ENCODE data around the gene BTN3A1.
A peak's percentile ranks its signal among the peaks of the same experiment; 100 is the strongest.

Gene BTN3A1

GRCh38 chr6:26455357-26455970, 53.4 kb downstream of the BTN3A1 start:
- Histone ChIP-seq H3K27ac (ENCODE audit: extremely low read depth, low read depth, low read length) (no peak overlapping the region), H3K4me1 (ENCODE audit: control insufficient read depth, insufficient read depth, low read length) (no peaks in the 10 kb centered on the region), H3K4me3 (ENCODE audit: low read depth, low read length) (no peak overlapping the region), H3K36me3 (ENCODE audit: control insufficient read depth in 2 of 2, insufficient read depth in 1 of 2, low read length in 2 of 2) (peaks cover 8 to 16% of the 10 kb centered on the region in 2 experiments), H3K9me3 (ENCODE audit: control insufficient read depth, insufficient read depth, low read depth, low read length) (no peaks in the 10 kb centered on the region)
- ChIA-PET POLR2A (interaction anchor here (0.7 kb wide), 1 partner anchor 17 kb away, joined by 3 read pairs; no protein-coding TSS in a partner anchor), CTCF (no interaction called here)
- TF ChIP-seq ZBTB17 (tag by site-specific recombination; IDR thresholded peaks at IDR 0.05) (peak; percentile 63), ZNF423 (tag by site-specific recombination; IDR thresholded peaks at IDR 0.05) (no peak)

GRCh38 chr6:26457264-26457805, 55.3 kb downstream of the BTN3A1 start:
- Histone ChIP-seq H3K27ac (ENCODE audit: extremely low read depth, low read depth, low read length) (peak overlapping the region; percentile 73; the same call in 1 of the 2 replicates), H3K4me3 (ENCODE audit: low read depth, low read length) (no peak overlapping the region), H3K9me3 (ENCODE audit: control insufficient read depth, insufficient read depth, low read depth, low read length) (no peaks in the 10 kb centered on the region), H3K36me3 (ENCODE audit: control insufficient read depth in 2 of 2, insufficient read depth in 1 of 2, low read length in 2 of 2) (peaks cover 22 to 32% of the 10 kb centered on the region in 2 experiments), H3K4me1 (ENCODE audit: control insufficient read depth, insufficient read depth, low read length) (no peaks in the 10 kb centered on the region)
- TF ChIP-seq ZNF544 (tag by site-specific recombination; IDR thresholded peaks at IDR 0.05) (no peak), ZNF623 (tag by site-specific recombination; IDR thresholded peaks at IDR 0.05) (no peak), PRDM1 (tag by site-specific recombination; IDR thresholded peaks at IDR 0.05) (peak; percentile 75), BCL6B (tag by site-specific recombination; IDR thresholded peaks at IDR 0.05) (peak; percentile 73; the same call in 1 of the 2 replicates), ZNF596 (tag by site-specific recombination; IDR thresholded peaks at IDR 0.05) (peak; percentile 78), ZNF341 (tag by site-specific recombination; IDR thresholded peaks at IDR 0.05; ENCODE audit: low read depth) (peak; percentile 62), EGR2 (tag by site-specific recombination; IDR thresholded peaks at IDR 0.05; ENCODE audit: low read depth) (0 out of 2 replicates have a peak, but pooled peaks have one; percentile 8), GLIS2 (tag by site-specific recombination; IDR thresholded peaks at IDR 0.05) (peak; percentile 58; the same call in 1 of the 2 replicates), ZNF114 (tag by site-specific recombination; IDR thresholded peaks at IDR 0.05) (no peak)
- ChIA-PET CTCF (interaction anchor here (0.5 kb wide), 1 partner anchor 42 kb away, joined by 4 read pairs; no protein-coding TSS in a partner anchor), POLR2A (interaction anchor here (1.3 kb wide), 1 partner anchor 17 kb away, joined by 6 read pairs; no protein-coding TSS in a partner anchor)

- peak within 1 kb of the TSS; percentile 73 for H3K27ac ChIP-seq (ENCODE audit: extremely low read depth, low read depth, low read length)
- ChIA-PET CTCF (interaction anchor here (0.5 to 0.7 kb wide), 2 partner anchors 34 to 42 kb away, joined by 3 to 4 read pairs; no protein-coding TSS in a partner anchor), POLR2A (interaction anchor here (1.3 kb wide), 1 partner anchor 16 kb away, joined by 6 read pairs; no protein-coding TSS in a partner anchor)
- H3K4me3 ChIP-seq (ENCODE audit: low read depth, low read length): peak within 1 kb of the TSS; percentile 72
- peaks cover 22 to 39% of the 10 kb centered on the region in 2 experiments for H3K36me3 ChIP-seq (ENCODE audit: control insufficient read depth in 2 of 2, insufficient read depth in 1 of 2, low read length in 2 of 2)
- H3K9me3 ChIP-seq (ENCODE audit: control insufficient read depth, insufficient read depth, low read depth, low read length): no peaks in the 10 kb centered on the region
- no peaks in the 10 kb centered on the region for H3K4me1 ChIP-seq (ENCODE audit: control insufficient read depth, insufficient read depth, low read length)
- peak; percentile 26; the same call in 1 of the 2 replicates for TF ChIP-seq ZXDB (tag by site-specific recombination; IDR thresholded peaks at IDR 0.05)
- peak; percentile 29; the same call in 1 of the 2 replicates for TF ChIP-seq ZBTB17 (tag by site-specific recombination; IDR thresholded peaks at IDR 0.05)
- TF ChIP-seq GLIS2 (tag by site-specific recombination; IDR thresholded peaks at IDR 0.05): peak; percentile 61
- no peak for TF ChIP-seq ZNF580 (tag by site-specific recombination; IDR thresholded peaks at IDR 0.05)
- peak; percentile 41; the same call in 1 of the 2 replicates for TF ChIP-seq WT1 (tag by site-specific recombination; IDR thresholded peaks at IDR 0.05)
- no peak for TF ChIP-seq ZBTB1 (tag by site-specific recombination; IDR thresholded peaks at IDR 0.05)
- TF ChIP-seq PRDM10 (tag by site-specific recombination; IDR thresholded peaks at IDR 0.05): peak; percentile 80
- no peak for TF ChIP-seq ZNF660 (tag by site-specific recombination; IDR thresholded peaks at IDR 0.05)
- TF ChIP-seq ZNF585B (tag by site-specific recombination; IDR thresholded peaks at IDR 0.05): no peak
- peak; percentile 13; the same call in 1 of the 2 replicates for TF ChIP-seq KLF8 (tag by site-specific recombination; IDR thresholded peaks at IDR 0.05)
- no peak for TF ChIP-seq ZNF221 (tag by site-specific recombination; IDR thresholded peaks at IDR 0.05; ENCODE audit: borderline replicate concordance)
- 0 out of 2 replicates have a peak, but pooled peaks have one; percentile 11 for TF ChIP-seq HIC1 (tag by site-specific recombination; IDR thresholded peaks at IDR 0.05)
Observed at GRCh38 chr6:26457806-26458688, 56.0 kb downstream of the BTN3A1 start, which contains the start of gene BTN2A1. TSS of gene BTN2A1 (plus strand) at chr6:26457955. CDS start at chr6:26458637, 682 bp downstream.
